Testis (tissue), 3 donors: ENCODE data around the gene FUT1. TPM values are rescaled to one million over a fixed set of nuclear protein-coding genes. Genes with fewer than 3 reads are reported as not detected.
A peak's percentile ranks its signal among the peaks of the same experiment; 100 is the strongest.

Source experiments
- DNase-seq: peaks from one replicate; pipeline ENCODE4 v3.0.0-alpha.2; 2019
- H3K27ac ChIP-seq, 2 donors: fragments of 200-600 bp; sonication (generic); one replicate each; pipeline ENCODE4 v1.5.1; 2019
- H3K27me3 ChIP-seq: fragments of 200-600 bp; sonication (generic); one replicate; pipeline ENCODE4 v1.5.1; 2019
- H3K36me3 ChIP-seq: fragments of 200-600 bp; sonication (generic); one replicate; pipeline ENCODE4 v1.5.1; 2017; ENCODE audit warnings: low read depth; ENCODE audit errors: missing control alignments
- H3K4me1 ChIP-seq: fragments of 200-600 bp; sonication (generic); one replicate; pipeline ENCODE4 v1.5.1; 2019
- H3K4me3 ChIP-seq, 2 donors: fragments of 200-600 bp; sonication (generic); one replicate each; pipeline ENCODE4 v1.5.1; 2017 to 2019
- H3K9me3 ChIP-seq: fragments of 200-600 bp; sonication (generic); one replicate; pipeline ENCODE4 v1.5.1; 2017
- POLR2A ChIP-seq: fragments of 450-650 bp; IDR thresholded peaks from one replicate; pipeline ENCODE4 v1.6.1; 2017; ENCODE audit warnings: antibody characterized with exemption, mild to moderate bottlenecking, moderate library complexity
- WGBS, 2 donors: methylation state at CpG; one replicate each; pipeline ENCODE4 v1.1.5; 2018; 5-methylcytosine and 5-hydroxymethylcytosine counted together
- intact Hi-C: fragments of 100-400 bp; cut with DNase I; formaldehyde crosslinking; loops from one replicate; pipeline ENCODE4 v1.15.1; 2023; ENCODE audit warnings: low total_unique reads
- polyA plus RNA-seq: library from polyadenylated mRNA; stranded (reverse); fragments of 350-450 nt; fragmentation: Illumina TruSeq; extraction: RNeasy Lipid Tissue Mini Kit (QIAGEN cat#74804); gene quantifications from one replicate; pipeline ENCODE4 v1.2.3, GENCODE V29; 2014; ENCODE audit warnings: low read depth, low replicate concordance; ENCODE audit not compliant: insufficient read depth
- total RNA-seq, 2 donors: library from RNA; depleted of rRNA; stranded (reverse); fragments of >200 nt; gene quantifications; one replicate each; pipeline ENCODE4 v1.2.3, GENCODE V29; 2016
- TF ChIP-seq, protein P1 (sequence below), 3 experiments: fragments of 450-650 bp in 2 of 3; fragments of 200-600 bp in 1 of 3; sonication (generic) in 1 of 3; IDR thresholded peaks; one replicate each; pipeline ENCODE4 v1.5.1; 2016 to 2019; ENCODE audit warnings: antibody characterized with exemption in 3 of 3, mild to moderate bottlenecking in 2 of 3, moderate library complexity in 1 of 3

The FUT1 gene
- total and polyA plus RNA-seq, 3 donors from 2014 or later: 2.0 to 5.1 (median 3.6) TPM

DNA sequence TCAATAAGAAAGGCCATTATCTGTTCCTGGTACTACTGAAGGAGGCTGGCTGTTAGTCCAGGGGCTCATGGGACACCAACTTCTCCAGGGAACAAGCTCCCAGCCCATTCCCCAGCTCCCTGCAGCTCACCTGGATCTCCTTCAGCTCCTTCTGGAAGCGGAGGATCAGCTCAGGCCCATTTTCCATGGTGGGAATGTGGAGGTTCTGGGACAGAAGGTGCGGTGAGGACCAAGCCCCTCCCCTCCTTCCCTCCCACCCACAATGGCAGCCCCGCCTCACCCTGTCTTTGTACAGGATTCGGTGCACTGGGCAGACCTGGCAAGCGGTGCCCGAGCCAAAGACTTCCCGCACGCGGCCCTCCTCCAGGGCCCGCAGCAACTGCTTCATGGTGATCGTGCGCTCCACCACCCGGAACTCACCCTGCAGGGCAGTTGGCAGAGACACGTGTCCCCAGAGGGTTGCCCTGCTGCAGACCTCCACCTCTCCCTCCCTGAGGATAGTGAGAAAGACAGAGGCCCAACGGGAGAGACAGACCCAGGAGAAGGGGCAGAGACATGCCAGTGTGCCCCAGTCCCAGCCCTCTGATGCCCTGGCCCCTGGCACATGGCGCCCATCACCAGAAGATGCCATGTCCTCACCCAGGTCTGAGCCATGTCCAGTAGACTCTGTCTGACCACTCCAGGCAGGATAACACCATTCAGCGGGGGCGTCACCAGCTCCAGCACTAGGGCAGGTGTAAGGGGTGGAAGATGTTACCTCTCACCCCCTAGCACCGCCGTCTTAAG lies 44.0 kb upstream of the FUT1 start:
- DNase-seq: no peak
- Histone ChIP-seq H3K4me3 (no peak overlapping the region), H3K27ac (peak overlapping the region; percentile 83 to 84), H3K9me3 (no peaks in the 10 kb centered on the region), H3K4me1 (peaks cover 12% of the 10 kb centered on the region), H3K36me3 (no peaks in the 10 kb centered on the region), H3K27me3 (no peaks in the 10 kb centered on the region)
- intact Hi-C loops: loop anchor here (10.0 kb wide), 1 partner anchor 178 kb away; no protein-coding TSS in a partner anchor
- TF ChIP-seq POLR2A: no peak
- TF ChIP-seq, protein P1, sequence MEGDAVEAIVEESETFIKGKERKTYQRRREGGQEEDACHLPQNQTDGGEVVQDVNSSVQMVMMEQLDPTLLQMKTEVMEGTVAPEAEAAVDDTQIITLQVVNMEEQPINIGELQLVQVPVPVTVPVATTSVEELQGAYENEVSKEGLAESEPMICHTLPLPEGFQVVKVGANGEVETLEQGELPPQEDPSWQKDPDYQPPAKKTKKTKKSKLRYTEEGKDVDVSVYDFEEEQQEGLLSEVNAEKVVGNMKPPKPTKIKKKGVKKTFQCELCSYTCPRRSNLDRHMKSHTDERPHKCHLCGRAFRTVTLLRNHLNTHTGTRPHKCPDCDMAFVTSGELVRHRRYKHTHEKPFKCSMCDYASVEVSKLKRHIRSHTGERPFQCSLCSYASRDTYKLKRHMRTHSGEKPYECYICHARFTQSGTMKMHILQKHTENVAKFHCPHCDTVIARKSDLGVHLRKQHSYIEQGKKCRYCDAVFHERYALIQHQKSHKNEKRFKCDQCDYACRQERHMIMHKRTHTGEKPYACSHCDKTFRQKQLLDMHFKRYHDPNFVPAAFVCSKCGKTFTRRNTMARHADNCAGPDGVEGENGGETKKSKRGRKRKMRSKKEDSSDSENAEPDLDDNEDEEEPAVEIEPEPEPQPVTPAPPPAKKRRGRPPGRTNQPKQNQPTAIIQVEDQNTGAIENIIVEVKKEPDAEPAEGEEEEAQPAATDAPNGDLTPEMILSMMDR (IDR thresholded peaks at IDR 0.05): no peak
- WGBS, 2 donors: 91 to 93% methylated on average over 20 of the region's 20 CpGs

DNA sequence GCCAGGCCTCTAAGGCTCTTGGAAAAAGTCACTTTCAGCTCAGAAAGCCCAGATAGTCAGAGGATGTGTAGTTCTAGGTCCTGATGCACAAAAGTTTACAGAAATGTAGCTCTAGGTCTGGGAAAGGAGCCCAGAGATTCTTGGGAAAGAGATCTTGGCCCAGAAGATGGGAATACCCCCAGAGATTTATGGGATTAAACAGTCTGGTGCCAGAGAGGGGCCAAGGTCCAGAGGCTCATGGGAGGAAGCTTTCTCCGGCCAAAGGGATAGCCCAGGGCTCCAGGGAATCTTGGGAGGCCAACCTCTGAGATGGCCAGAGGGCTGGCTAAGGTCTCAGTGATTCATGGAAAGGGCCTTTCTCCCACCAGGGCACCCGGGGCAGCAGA lies 43.2 kb upstream of the FUT1 start:
- H3K27me3 ChIP-seq: no peaks in the 10 kb centered on the region
- H3K9me3 ChIP-seq: no peaks in the 10 kb centered on the region
- peak overlapping the region; percentile 83 to 84 for H3K27ac ChIP-seq
- WGBS, 2 donors: 33 to 52% methylated on average over 2 of the region's 2 CpGs
- peaks cover 12% of the 10 kb centered on the region for H3K4me1 ChIP-seq
- no peaks in the 10 kb centered on the region for H3K36me3 ChIP-seq
- TF ChIP-seq, protein P1 (IDR thresholded peaks at IDR 0.05): no peak
- no peak for TF ChIP-seq POLR2A
- H3K4me3 ChIP-seq: no peak overlapping the region
- intact Hi-C loops: loop anchor here (10.0 kb wide), 1 partner anchor 179 kb away; no protein-coding TSS in a partner anchor
- peak; percentile 62 for DNase-seq

DNA sequence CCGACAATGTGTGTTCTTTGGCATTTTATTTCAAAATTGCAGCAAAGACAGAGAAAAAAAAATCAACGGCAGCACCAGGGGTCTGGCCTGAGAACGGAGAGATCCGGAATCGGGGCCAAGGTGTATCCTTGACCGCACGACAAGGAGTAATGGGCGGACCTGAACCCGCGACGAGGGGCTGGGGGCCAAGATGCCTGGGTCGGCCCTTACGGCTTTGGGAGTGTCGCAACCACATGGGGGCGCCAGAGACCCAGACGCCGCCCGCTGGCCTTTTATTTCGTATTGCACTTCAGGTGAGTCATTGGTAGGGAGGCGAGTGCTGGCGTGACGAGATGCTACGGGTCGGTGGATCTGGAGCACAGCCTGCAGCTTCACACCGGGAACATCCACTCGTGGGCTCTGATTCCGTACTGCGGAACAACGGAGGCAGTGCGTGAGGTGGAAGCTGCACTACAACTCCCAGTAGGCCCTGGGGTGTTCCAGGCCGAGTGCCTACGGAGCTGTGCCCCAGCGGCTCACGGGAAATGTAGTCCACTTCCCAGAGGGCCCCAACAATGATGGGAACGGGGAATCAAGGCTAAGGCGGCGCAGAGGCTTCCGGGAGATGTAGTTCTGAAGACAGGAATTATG lies 42.7 kb upstream of the FUT1 start:
- TF ChIP-seq POLR2A: no peak
- TF ChIP-seq, protein P1 (IDR thresholded peaks at IDR 0.05): peak; percentile 94 to 98 (median 97)
- DNase-seq: peak; percentile 97
- Histone ChIP-seq H3K9me3 (no peaks in the 10 kb centered on the region), H3K4me3 (peak overlapping the region; percentile 19 to 61), H3K36me3 (no peaks in the 10 kb centered on the region), H3K4me1 (peaks cover 12% of the 10 kb centered on the region), H3K27ac (peak overlapping the region; percentile 83 to 84), H3K27me3 (no peaks in the 10 kb centered on the region)
- WGBS, 2 donors: 0 to 2% methylated on average over 28 to 38 of the region's 38 CpGs
- intact Hi-C loops: loop anchor here (10.0 kb wide), 1 partner anchor 180 kb away; no protein-coding TSS in a partner anchor

DNA sequence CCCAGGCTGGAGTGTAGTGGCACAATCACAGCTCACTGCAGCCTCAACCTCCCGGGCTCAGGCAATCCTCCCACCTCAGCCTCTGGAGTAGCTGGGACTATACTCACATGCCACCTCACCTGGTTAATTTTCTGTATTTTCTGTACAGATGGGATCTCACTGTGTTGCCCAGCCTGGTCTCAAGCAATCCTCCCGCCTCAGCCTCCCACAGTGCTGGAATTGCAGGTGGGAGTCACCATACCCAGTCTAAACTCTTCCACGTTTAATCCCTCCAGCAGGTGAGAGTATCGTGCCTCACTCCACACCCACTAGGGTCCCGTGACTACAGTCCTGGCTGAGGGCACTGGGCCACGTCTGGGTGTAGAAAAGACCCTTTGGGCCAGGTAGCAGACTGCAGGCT lies 41.9 kb upstream of the FUT1 start:
- no peaks in the 10 kb centered on the region for H3K27me3 ChIP-seq
- H3K36me3 ChIP-seq: no peaks in the 10 kb centered on the region
- no peak for DNase-seq
- intact Hi-C loops: loop anchor here (10.0 kb wide), 1 partner anchor 181 kb away; no protein-coding TSS in a partner anchor
- H3K27ac ChIP-seq: peak overlapping the region; percentile 83 to 84
- TF ChIP-seq POLR2A: no peak
- TF ChIP-seq, protein P1 (IDR thresholded peaks at IDR 0.05): no peak
- H3K4me1 ChIP-seq: peaks cover 12% of the 10 kb centered on the region
- WGBS, 2 donors: 54 to 72% methylated on average over 6 of the region's 6 CpGs
- no peak overlapping the region for H3K4me3 ChIP-seq
- no peaks in the 10 kb centered on the region for H3K9me3 ChIP-seq
